GM21786 (cell line): ENCODE measurements around the gene PRR14.
"Not testable (repeated sequence)": the region's sequence is repeated elsewhere in the genome, so short reads cannot be mapped to it uniquely, and the experiment has no call there.

Experiments used
- ATAC-seq: cut with Tn5 transposase; IDR thresholded peaks from one replicate; pipeline ENCODE4 v1.9.1; 2021; ENCODE audit not compliant: unreplicated experiment

The PRR14 gene

DNA sequence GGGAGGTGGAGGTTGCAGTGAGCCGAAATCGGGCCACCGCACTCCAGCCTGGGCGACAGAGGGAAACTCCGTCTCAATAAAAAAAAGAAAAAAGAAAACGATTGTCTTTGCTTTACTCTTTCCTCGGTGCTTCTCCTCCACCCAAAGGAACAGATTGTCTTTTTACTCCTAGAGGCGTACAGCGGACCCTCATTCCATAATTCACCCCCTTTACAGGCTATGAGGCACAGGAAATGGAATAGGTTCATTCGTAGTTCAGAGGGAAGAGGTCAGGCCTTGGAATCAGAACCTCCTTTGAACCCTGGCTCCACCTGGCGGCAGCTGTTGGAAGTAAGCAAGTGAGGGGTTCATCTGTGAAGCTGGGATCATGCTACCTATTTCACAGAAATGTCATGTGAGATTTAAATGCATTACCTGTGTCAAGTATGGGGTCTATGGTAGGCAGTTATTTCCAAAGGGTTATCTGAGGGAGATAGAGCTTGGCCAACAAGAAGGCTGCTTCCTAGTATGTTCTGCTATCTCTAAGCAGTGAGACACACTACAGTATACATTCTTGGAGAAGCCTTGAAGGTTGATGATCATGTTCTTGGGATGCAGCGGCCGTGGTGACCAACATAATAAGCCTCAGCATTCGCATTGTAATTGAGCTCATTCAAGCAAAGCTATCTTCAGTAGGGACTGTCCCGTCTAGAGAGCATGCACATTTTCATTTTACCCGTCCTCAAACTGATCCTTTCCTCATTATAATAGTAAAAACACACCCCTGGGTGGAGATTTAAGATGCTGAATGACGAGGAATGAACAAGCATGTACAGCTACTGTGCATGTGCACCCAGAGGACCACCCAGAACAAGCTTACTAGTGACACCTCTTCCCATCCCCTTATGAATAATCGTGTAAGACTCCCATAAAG, 21.9 kb upstream of the PRR14 start:
- no peak for ATAC-seq

DNA sequence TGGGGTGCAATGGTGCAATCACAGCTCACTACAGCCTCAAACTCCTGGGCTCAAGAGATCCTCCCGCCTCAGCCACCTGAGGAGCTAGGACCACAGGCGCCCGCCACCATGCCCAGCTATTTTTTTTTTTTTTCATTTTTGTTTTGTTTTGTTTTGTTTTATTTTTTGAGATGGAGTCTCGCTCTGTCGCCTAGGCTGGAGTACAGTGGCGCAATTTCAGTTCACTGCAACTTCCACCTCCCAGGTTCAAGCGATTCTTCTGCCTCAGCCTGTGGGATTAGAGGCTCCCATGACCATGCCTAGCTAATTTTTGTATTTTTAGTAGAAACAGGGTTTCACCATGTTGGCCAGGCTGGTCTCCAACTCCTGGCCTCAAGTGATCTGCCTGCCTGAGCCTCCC, 18.3 kb upstream of the PRR14 start:
- not testable (repeated sequence) for ATAC-seq

GRCh38 chr16:30633526-30633925, 17.2 kb upstream of the PRR14 start:
- ATAC-seq = no peak

DNA sequence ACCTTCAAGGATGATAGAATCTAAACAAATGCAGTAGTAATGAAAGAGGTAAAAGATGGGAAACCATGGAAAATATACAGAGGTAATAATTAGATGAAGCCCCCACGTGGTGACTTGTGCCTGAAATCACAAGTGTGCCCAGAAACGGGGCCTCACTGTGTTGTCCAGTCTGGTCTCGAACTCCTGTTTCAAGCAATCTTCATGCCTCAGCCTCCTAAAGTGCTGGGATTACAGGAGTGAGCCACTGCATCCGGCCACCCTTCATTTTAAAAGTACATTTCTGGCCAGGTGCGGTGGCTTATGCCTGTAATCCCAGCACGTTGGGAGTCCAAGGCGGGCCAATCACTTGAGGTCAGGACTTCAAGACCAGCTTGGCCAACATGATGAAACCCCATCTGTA, 14.2 kb upstream of the PRR14 start:
- ATAC-seq = no peak

DNA sequence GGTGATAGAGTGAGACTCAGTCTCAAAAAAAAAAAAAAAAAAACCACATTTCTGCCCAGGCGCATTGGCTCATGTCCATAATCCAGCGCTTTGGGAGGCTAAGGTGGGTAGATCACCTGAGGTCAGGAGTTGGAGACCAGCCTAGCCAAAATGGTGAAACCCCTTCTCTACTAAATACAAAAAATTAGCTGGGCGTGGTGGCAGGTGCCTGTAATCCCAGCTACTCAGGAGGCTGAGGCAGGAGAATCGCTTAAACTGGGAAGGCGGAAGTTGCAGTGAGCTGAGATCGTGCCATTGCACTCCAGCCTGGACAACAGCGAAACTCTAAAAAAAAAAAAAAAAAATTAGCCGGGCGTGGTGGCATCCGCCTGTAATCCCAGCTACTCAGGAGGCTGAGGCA, 13.6 kb upstream of the PRR14 start:
- not testable (repeated sequence) for ATAC-seq

DNA sequence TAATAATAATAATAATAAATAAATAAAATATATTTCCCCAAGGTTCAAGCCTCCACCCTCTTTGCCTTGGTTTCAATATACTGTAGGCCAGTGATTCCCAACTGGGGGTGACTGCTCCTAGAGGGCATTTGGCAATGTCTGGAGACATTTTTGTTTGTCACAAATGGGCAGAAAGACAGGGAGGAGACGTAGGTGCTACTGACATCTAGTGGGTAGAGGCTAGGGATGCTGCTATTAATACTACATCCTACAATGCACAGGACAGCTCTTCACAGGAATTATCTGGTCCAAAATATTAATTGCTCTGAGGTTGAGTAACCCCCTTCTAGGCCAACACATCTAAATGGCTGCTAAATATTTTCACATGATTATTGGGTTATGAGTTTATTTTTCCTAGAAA, 12.8 kb upstream of the PRR14 start:
- ATAC-seq = no peak

DNA sequence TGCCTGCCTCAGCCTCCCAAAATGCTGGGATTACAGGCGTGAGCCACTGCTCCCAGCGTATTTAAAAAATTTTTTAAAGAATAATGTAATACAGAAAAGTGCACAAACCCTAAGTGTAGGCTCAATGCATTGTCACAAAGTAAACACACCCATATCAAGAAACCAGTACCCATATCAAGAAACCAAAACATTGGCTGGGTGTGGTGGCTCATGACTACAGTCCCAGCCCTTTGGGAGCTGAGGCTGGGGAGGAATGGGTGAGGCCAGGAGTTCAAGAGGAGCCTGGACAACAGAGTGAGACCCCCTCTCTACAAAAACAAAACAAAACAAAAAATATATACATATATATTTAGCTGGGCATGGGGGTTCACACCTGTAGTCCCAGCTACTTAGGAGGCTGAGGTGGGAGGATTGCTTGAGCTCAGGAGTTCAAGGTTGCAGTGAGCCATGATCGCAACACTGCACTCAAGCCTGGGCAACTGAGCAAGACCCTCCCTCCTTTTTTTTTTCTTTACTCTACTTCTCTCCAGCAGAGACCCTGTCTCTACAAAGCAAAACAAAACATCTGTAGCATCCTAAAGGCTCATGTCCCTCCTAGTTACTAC, 9.3 kb upstream of the PRR14 start:
- no peak for ATAC-seq

DNA sequence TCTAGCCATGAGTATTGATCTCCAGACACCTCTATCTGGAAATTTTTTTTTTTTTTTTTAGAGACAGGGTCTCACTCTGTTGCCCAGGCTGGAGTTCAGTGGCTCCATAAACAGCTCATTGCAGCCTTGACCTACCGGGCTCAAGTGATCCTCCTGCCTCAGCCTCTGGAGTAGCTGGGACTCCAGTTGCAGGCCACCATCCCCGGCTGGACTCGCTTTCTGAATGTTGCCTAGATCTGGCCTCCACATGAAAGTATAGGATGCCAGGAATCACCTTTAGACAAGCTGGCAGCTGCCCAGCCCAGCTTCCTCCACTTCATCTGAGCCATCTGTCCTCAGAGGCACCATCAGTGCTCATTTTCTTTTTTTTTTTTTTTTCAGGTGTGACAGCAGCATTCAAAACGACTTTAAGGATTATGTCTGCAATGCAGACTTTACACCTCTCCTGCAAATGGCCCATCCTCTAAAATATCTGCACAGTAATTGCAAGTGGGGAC, 6.4 kb upstream of the PRR14 start:
- no peak for ATAC-seq

DNA sequence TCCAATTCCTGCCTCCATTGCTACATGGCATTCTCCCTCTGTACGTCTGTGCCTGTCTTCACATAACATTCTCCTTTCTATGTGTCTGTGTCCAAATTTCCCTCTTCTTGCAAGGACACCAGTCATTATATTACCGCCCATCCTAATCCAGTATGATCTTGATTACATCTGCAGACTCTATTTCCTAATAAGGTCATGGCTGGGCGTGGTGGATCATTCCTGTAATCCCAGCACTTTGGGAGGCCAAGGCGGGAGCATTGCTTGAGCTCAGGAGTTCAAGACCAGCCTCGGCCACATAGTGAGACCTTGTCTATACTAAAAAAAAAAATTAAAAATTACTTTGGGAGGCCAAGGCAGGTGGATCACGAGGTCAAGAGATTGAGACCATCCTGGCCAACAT, 5.0 kb upstream of the PRR14 start:
- no peak for ATAC-seq

DNA sequence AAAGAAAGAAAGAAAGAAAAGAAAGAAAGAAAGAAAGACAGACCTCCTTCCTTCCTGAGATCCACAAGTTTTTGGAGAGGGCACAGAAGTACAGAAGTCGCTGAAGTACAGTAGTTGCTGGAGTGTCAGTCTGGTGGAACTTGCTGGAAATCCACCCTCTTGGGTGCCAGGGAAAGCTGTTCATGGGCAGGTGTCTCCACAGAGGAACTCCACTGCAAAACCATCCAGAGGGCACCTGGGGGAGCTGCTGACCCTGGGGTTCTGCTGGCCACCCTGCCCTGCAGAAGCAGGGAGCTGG, 3.5 kb upstream of the PRR14 start:
- no peak for ATAC-seq

- ATAC-seq = no peak
These were observed 913 bp upstream of the PRR14 start for GRCh38 chr16:30649725-30650368.

- peak; percentile 41 for ATAC-seq
These were observed 604 bp downstream of the PRR14 start for GRCh38 chr16:30651124-30652004.

- no peak for ATAC-seq
These were observed 1.2 kb downstream of the PRR14 start for GRCh38 chr16:30652005-30652296.

GRCh38 chr16:30652718-30653117, 2.0 kb downstream of the PRR14 start:
- ATAC-seq = no peak

DNA sequence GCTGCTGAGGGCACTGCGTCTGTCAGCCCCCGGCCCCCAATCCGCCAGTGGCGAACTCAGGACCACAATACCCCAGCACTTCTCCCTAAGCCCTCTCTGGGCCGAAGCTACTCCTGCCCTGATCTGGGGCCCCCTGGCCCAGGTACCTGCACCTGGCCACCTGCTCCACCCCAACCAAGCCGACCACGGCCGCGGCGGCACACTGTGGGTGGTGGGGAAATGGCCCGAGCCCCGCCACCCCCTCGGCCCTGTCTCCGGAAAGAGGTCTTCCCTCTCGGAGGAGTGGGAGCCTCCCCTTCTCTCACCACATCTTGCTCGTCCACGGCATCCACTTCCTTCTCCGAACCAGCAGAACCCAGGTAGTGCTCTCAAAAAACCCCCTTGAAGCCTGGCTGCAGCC, 4.1 kb downstream of the PRR14 start:
- ATAC-seq = no peak

- no peak for ATAC-seq
These were observed 5.1 kb downstream of the PRR14 start for GRCh38 chr16:30655815-30656347.

- ATAC-seq = no peak
These were observed 5.6 kb downstream of the PRR14 start for GRCh38 chr16:30656388-30656787.

DNA sequence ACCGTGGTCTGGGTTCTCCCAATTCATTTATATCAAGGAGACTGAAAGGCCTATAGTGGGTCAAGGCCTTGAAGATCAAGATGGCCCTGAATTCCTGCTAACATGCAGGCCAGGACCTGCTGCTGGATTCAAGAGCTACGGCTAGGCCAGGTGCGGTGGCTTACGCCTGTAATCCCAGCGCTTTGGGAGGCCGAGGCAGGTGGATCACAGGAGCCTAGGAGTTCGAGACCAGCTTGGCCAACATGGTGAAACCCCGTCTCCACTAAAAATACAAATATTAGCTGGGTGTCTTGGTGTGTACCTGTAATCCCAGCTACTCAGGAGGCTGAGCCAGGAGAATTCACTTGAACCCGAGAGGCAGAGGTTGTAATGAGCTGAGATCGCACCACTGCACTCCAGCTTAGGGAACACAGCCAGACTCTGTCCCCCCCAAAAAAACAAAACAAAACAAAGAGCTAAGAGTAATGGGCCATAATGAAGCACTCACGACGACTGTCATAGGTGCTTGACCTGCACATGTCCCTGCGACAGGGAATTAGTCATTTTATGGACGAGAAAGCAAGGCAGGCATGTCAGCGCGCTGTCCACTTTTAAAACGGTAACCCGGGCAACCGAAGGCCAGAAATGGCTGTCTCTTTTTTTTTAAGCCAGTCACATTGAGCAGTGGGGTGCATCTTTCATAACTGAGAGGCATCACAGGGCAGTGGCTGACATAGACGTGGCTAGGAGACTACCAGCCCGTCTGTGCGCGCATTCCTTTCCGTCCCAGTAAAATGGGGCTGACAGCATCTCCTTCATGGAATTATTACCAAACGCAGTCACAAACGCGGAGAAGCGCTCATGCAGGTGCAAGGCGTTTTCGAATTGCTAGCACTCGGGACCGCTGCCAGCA, 6.5 kb downstream of the PRR14 start:
- ATAC-seq = no peak

DNA sequence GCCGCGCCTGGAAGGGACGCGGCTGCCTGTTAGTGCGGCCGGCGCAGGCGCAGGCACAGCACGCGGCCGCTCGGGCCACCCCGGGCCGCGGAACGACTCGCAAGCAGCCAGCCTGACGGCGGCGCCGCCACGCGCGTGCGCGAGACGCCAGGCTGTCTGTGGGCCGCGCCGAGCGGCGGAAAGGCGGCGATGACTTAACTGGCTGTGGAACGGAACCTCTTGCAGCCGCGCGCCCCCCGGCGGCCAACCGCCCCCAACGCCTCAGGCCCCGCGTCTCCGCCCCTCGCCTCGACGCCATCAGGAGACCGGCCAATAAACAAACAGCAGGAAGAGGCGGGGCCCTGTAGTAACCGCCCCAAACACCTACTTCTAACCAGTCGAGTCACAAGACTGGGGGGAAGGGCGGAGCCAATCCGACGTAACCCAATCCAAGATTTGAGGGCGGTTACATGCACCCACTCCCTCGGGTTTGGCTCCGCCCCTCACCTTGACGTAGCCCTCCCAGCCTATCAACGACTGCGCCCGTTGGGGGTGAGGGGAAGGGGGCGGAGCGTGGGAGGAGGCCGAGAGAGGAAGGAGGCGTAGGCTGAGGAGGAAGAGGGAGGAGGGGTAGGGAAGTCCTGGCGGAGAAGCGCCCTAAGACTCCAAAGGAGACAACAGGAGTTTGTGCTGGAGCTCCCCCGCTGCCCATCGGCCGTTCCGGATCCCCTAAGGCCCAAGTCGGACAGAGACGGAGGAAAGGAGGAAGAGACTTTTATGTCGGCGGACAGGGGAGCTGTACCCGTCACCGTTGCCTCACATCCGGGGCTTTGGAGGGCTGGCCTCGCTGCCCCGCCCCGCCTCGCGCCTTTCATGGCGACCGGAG, 7.3 kb downstream of the PRR14 start, which contains the start of gene FBRS:
TSS of gene FBRS (plus strand) at position 566 of the 865 bp plus-strand sequence. CDS start 1,088 bp downstream, outside the sequence.
- ATAC-seq = peak; percentile 64
